ENCODE measurements around the gene ZNF157. TPM values are rescaled to one million over a fixed set of nuclear protein-coding genes. Genes with fewer than 3 reads are reported as not detected.

Gene ZNF157
- total RNA-seq, 2 experiments from 2014 or later = 1.0 to 1.4 TPM

GRCh38 chrX:47420265-47420664, 49.9 kb downstream of the ZNF157 start:
- BruUV-seq (replicated peaks) = no TSS peak
- POLR2A ChIA-PET = no interaction called here

DNA sequence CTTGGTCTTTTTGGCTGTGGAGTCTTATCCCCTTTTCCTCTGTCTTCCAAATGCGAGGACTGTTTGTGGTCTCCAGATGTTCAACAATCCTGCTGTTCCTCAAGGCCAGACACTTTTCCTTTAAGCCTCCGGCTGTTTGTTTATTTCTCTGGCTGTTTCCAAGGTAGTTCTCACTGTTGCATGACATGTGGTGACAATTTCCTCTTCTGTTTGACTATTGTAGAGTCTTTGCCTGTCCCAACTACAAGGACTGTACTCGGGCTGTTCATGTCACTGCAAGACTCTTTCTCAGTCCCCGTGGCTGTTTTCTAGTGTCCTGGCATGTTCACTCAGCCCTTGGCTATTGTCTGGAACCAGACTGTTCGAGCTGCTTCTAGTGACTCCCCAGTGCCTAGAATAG, 50.6 kb downstream of the ZNF157 start:
- Histone ChIP-seq H3K4me2 (ENCODE audit: low read length) (no peak overlapping the region), H3K9me2 (ENCODE audit: insufficient read depth, low read length) (no peaks in the 10 kb centered on the region), H3K4me3 (ENCODE audit: low read depth, low read length, poor library complexity, severe bottlenecking) (no peak overlapping the region), H3K4me1 (ENCODE audit: insufficient read depth, low read length, poor library complexity, severe bottlenecking) (no peaks in the 10 kb centered on the region), H4K20me1 (ENCODE audit: insufficient read depth, low read length) (no peaks in the 10 kb centered on the region), H3K27ac (ENCODE audit: low read depth, low read length, poor library complexity, severe bottlenecking) (no peak overlapping the region), H2AFZ (ENCODE audit: low read length) (no peak overlapping the region), H3K79me2 (ENCODE audit: insufficient read depth, low read depth, low read length) (no peaks in the 10 kb centered on the region), H3K9me3 (ENCODE audit: low read length) (no peaks in the 10 kb centered on the region), H3K36me3 (ENCODE audit: insufficient read depth, low read length) (no peaks in the 10 kb centered on the region)
- TF ChIP-seq, protein P1, sequence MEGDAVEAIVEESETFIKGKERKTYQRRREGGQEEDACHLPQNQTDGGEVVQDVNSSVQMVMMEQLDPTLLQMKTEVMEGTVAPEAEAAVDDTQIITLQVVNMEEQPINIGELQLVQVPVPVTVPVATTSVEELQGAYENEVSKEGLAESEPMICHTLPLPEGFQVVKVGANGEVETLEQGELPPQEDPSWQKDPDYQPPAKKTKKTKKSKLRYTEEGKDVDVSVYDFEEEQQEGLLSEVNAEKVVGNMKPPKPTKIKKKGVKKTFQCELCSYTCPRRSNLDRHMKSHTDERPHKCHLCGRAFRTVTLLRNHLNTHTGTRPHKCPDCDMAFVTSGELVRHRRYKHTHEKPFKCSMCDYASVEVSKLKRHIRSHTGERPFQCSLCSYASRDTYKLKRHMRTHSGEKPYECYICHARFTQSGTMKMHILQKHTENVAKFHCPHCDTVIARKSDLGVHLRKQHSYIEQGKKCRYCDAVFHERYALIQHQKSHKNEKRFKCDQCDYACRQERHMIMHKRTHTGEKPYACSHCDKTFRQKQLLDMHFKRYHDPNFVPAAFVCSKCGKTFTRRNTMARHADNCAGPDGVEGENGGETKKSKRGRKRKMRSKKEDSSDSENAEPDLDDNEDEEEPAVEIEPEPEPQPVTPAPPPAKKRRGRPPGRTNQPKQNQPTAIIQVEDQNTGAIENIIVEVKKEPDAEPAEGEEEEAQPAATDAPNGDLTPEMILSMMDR (conservative IDR thresholded peaks at IDR 0.05; ENCODE audit: low read length) = no peak
- TF ChIP-seq EZH2phosphoT487 (IDR thresholded peaks at IDR 0.05; ENCODE audit: borderline replicate concordance, low read depth, low read length) = no peak
- ChIA-PET CTCF (ENCODE audit: unreplicated experiment) (no interaction called here), POLR2A (no interaction called here)
- DNase-seq (ENCODE audit: low spot score) = no peak
- intact Hi-C loops (cut with micrococcal nuclease; ENCODE audit: unreplicated experiment) = no loop called here
- no TSS peak for BruUV-seq (replicated peaks)

More at GRCh38 chrX:47420265-47420664, 49.9 kb downstream of the ZNF157 start:
- H3K9me2 ChIP-seq (ENCODE audit: insufficient read depth, low read length) = no peaks in the 10 kb centered on the region
- no peaks in the 10 kb centered on the region for H3K4me1 ChIP-seq (ENCODE audit: insufficient read depth, low read length, poor library complexity, severe bottlenecking)
- H4K20me1 ChIP-seq (ENCODE audit: insufficient read depth, low read length) = no peaks in the 10 kb centered on the region
- no peaks in the 10 kb centered on the region for H3K9me3 ChIP-seq (ENCODE audit: low read length)
- intact Hi-C loops (cut with micrococcal nuclease; ENCODE audit: unreplicated experiment) = no loop called here
- no peak overlapping the region for H2AFZ ChIP-seq (ENCODE audit: low read length)
- CTCF ChIA-PET (ENCODE audit: unreplicated experiment) = no interaction called here
- no peaks in the 10 kb centered on the region for H3K79me2 ChIP-seq (ENCODE audit: insufficient read depth, low read depth, low read length)
- no peaks in the 10 kb centered on the region for H3K36me3 ChIP-seq (ENCODE audit: insufficient read depth, low read length)
- DNase-seq (ENCODE audit: low spot score) = no peak
- H3K4me3 ChIP-seq (ENCODE audit: low read depth, low read length, poor library complexity, severe bottlenecking) = no peak overlapping the region
- no peak overlapping the region for H3K4me2 ChIP-seq (ENCODE audit: low read length)
- H3K27ac ChIP-seq (ENCODE audit: low read depth, low read length, poor library complexity, severe bottlenecking) = no peak overlapping the region
- TF ChIP-seq, protein P1 (conservative IDR thresholded peaks at IDR 0.05; ENCODE audit: low read length) = no peak
- no peak for TF ChIP-seq EZH2phosphoT487 (IDR thresholded peaks at IDR 0.05; ENCODE audit: borderline replicate concordance, low read depth, low read length)

DNA sequence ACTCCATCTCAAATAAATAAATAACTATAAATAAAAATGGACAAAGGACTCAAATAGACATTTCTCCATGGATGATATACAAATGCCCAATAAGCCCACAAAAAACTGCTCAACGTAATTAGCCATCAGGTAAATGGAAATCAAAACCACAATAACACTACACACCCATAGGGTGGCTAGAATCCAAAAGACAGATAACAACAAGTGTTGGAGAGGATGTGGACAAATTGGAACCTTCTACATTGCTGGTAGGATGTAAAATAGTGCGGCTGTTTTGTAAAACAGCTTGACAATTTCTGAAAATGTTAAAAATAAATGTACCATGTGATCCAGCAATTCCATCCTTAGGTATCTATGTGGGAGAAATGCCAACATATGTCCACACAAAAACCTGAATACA, 52.1 kb downstream of the ZNF157 start:
- no peak for TF ChIP-seq EZH2phosphoT487 (IDR thresholded peaks at IDR 0.05; ENCODE audit: borderline replicate concordance, low read depth, low read length)
- TF ChIP-seq, protein P1 (conservative IDR thresholded peaks at IDR 0.05; ENCODE audit: low read length) = no peak
- CTCF ChIA-PET (ENCODE audit: unreplicated experiment) = no interaction called here
- BruUV-seq (replicated peaks) = no TSS peak
- Histone ChIP-seq H3K4me2 (ENCODE audit: low read length) (no peak overlapping the region), H3K9me2 (ENCODE audit: insufficient read depth, low read length) (no peaks in the 10 kb centered on the region), H3K4me1 (ENCODE audit: insufficient read depth, low read length, poor library complexity, severe bottlenecking) (no peaks in the 10 kb centered on the region), H3K9me3 (ENCODE audit: low read length) (no peaks in the 10 kb centered on the region), H3K36me3 (ENCODE audit: insufficient read depth, low read length) (no peaks in the 10 kb centered on the region), H3K79me2 (ENCODE audit: insufficient read depth, low read depth, low read length) (no peaks in the 10 kb centered on the region), H4K20me1 (ENCODE audit: insufficient read depth, low read length) (no peaks in the 10 kb centered on the region), H3K4me3 (ENCODE audit: low read depth, low read length, poor library complexity, severe bottlenecking) (no peak overlapping the region), H3K27ac (ENCODE audit: low read depth, low read length, poor library complexity, severe bottlenecking) (no peak overlapping the region), H2AFZ (ENCODE audit: low read length) (no peak overlapping the region)
- DNase-seq (ENCODE audit: low spot score) = no peak
- intact Hi-C loops (cut with micrococcal nuclease; ENCODE audit: unreplicated experiment) = no loop called here
- POLR2A ChIA-PET = no interaction called here
